Kidney (tissue), 14 donors: Measurements from ENCODE around the gene SPATS2L. TPM values are rescaled to one million over a fixed set of nuclear protein-coding genes. Genes with fewer than 3 reads are reported as not detected.

ENCODE experiments used
- DNase-seq, 5 donors: peaks; one replicate each; pipeline ENCODE4 v3.0.0-alpha.2; 2013 to 2020
- FAIRE-seq: peaks from 2 replicates; lab custom pipeline; 2012; peaks lifted over from hg19 to GRCh38; lab: Jason Lieb, UNC
- H3K27ac ChIP-seq, 2 donors: one replicate each; pipeline ENCODE4 v1.7.0; 2013; ENCODE audit warnings: low read depth in 2 of 2, low read length in 2 of 2, inconsistent platforms in 1 of 2
- H3K27me3 ChIP-seq: one replicate; pipeline ENCODE4 v1.7.1; 2013; ENCODE audit warnings: low read length, inconsistent platforms; ENCODE audit not compliant: control insufficient read depth, insufficient read depth
- H3K36me3 ChIP-seq, 3 donors: one replicate each; pipeline versions ENCODE4 v1.7.0 to v1.7.1; 2013; ENCODE audit warnings: low read length in 3 of 3, control low read depth in 1 of 3, inconsistent platforms in 1 of 3; ENCODE audit not compliant: insufficient read depth in 3 of 3, control insufficient read depth in 2 of 3
- H3K4me1 ChIP-seq, 3 donors: one replicate each; pipeline versions ENCODE4 v1.7.0 to v1.7.1; 2013; ENCODE audit warnings: low read length in 3 of 3, inconsistent platforms in 1 of 3, low read depth in 1 of 3; ENCODE audit not compliant: control insufficient read depth in 2 of 3, insufficient read depth in 2 of 3
- H3K4me3 ChIP-seq, 3 donors: one replicate each; pipeline versions ENCODE4 v1.7.0 to v1.8.1; 2013; ENCODE audit warnings: low read length in 3 of 3, control low read depth in 1 of 3, inconsistent platforms in 1 of 3
- H3K9ac ChIP-seq, 3 donors: one replicate each; pipeline versions ENCODE4 v1.7.0 to v1.7.1; 2013; ENCODE audit warnings: low read length in 3 of 3, control low read depth in 1 of 3, inconsistent platforms in 1 of 3
- H3K9me3 ChIP-seq, 3 donors: one replicate each; pipeline versions ENCODE4 v1.7.0 to v1.7.1; 2013; ENCODE audit warnings: low read length in 3 of 3, control low read depth in 1 of 3, inconsistent platforms in 1 of 3; ENCODE audit not compliant: control insufficient read depth in 2 of 3, insufficient read depth in 1 of 3
- CTCF ChIP-seq: IDR thresholded peaks from 3 replicates; pipeline ENCODE4 v1.5.1; 2012; ENCODE audit warnings: mild to moderate bottlenecking, moderate library complexity, borderline replicate concordance; ENCODE audit not compliant: insufficient read depth; ENCODE audit errors: extremely low read depth
- intact Hi-C: fragments of 100-400 bp; cut with DNase I; formaldehyde crosslinking; loops from one replicate; pipeline ENCODE4 v1.11.1; 2022
- polyA plus RNA-seq: library from polyadenylated mRNA; stranded (reverse); fragments of 350-450 nt; fragmentation: Illumina TruSeq; extraction: RNeasy Lipid Tissue Mini Kit (QIAGEN cat#74804); gene quantifications from one replicate; pipeline ENCODE4 v1.2.3, GENCODE V29; 2014; ENCODE audit warnings: low read depth, low replicate concordance; ENCODE audit not compliant: insufficient read depth
- total RNA-seq: library from RNA; stranded (reverse); fragmentation: NEBNext Ultra II Directional; extraction: Animal tissue kit (Norgen Biotek cat#: 25700); gene quantifications from one replicate; pipeline ENCODE4 v1.2.1, GENCODE V29; 2021
- donor health status: control.
- donor health status: control.
- donor health status: control.
- donor health status: control.
- donor health status: control.
- donor health status: DM: yes; HTN: yes; CAD: no.
- donor health status: Normal renal cell carcinoma (clear cell type).

SPATS2L gene
- total and polyA plus RNA-seq, 2 donors from 2014 or later: 86.1 to 166 TPM

- Histone ChIP-seq H3K9ac (no peak overlapping the region), H3K27ac (peak overlapping the region in 1 of 2 donors; percentile 8), H3K36me3 (no peaks in the 10 kb centered on the region), H3K27me3 (no peaks in the 10 kb centered on the region), H3K4me3 (no peak overlapping the region), H3K9me3 (no peaks in the 10 kb centered on the region), H3K4me1 (peaks cover 0 to 4% (median 0%) of the 10 kb centered on the region in 3 donors)
- DNase-seq (no peak), FAIRE-seq (no peak)
- intact Hi-C loops: no loop called here
- no peak for TF ChIP-seq CTCF
Observed at GRCh38 chr2:200329384-200329783, 22.9 kb downstream of the SPATS2L start.

- Histone ChIP-seq H3K4me1 (peaks cover 0 to 4% (median 0%) of the 10 kb centered on the region in 3 donors), H3K27me3 (no peaks in the 10 kb centered on the region), H3K27ac (no peak overlapping the region), H3K9me3 (no peaks in the 10 kb centered on the region), H3K36me3 (no peaks in the 10 kb centered on the region), H3K4me3 (no peak overlapping the region), H3K9ac (no peak overlapping the region)
- TF ChIP-seq CTCF: no peak
- FAIRE-seq (no peak), DNase-seq (no peak)
- intact Hi-C loops: no loop called here
Observed at GRCh38 chr2:200329798-200330197, 23.3 kb downstream of the SPATS2L start.

- Histone ChIP-seq H3K27ac (no peak overlapping the region), H3K9ac (no peak overlapping the region), H3K4me1 (peaks cover 0 to 4% (median 0%) of the 10 kb centered on the region in 3 donors), H3K4me3 (no peak overlapping the region), H3K9me3 (no peaks in the 10 kb centered on the region), H3K36me3 (no peaks in the 10 kb centered on the region), H3K27me3 (no peaks in the 10 kb centered on the region)
- DNase-seq (no peak), FAIRE-seq (no peak)
- no peak for TF ChIP-seq CTCF
- intact Hi-C loops: no loop called here
Observed at GRCh38 chr2:200330351-200331060, 24.0 kb downstream of the SPATS2L start.
